ENCODE results near the gene KCNJ12.

The KCNJ12 gene

DNA sequence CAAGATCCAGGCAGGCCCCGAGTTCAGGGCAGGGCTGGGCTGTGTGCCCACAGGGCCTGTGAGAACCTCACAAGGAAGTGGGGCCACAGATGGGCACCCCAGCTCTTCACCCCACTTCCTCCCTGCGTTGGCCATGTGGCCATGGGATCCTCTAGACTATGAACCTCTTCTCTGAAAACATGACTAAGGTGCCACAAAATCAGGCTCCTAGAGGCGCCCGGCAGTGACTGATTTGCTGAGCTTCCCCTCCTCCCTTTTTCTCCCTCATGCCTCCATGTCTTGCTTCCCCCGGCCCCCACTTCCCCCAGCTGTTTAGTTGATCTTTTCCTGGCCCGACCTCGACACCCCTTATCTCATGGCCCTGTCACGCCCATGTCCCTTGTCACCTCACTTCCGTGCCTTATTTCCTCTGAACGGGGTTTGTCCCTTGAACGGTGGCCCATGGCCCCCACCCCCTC, 87.1 kb downstream of the KCNJ12 start:
- Mint-ChIP-seq H3K27me3 (peaks cover 26% of the 10 kb centered on the region), H3K27ac (peak overlapping the region; percentile 92 to 93), H3K9me3 (no peaks in the 10 kb centered on the region), H3K4me3 (peak overlapping the region; percentile 9 to 32), H3K4me1 (peaks cover 27% of the 10 kb centered on the region)
- ATAC-seq (peak; percentile 63), DNase-seq (no peak)

DNA sequence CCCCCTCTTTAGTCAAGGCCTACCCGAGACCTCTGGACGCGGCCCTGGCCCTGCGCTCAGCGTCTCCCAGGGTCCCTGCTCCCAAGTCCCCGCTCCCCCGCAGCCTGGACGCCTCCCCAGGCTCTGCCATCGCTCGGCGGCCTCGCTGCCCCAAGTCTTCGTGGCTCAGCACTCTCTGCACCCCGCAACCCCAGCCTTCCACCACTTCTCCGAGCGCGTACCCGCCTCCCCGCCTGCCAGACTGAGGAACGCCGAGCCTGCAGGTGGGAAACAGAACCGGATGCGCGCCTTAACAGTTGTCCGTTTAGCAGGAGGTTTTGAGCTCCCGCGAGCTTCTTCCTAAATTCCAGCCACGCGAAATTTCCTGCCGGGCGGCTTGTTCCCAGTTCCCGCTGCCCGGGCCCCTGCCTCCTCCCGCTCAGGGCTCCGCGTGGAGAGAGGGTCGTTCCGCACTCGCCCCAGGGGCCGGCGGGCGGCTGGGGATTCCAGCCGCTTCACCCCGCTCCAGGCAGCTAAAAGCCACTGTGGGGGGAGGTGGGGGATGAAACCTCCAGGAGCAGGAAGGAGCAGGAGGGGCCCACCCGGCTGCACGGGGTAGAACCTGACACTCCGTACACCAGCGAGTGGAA, 87.7 kb downstream of the KCNJ12 start:
- no peak for DNase-seq
- Mint-ChIP-seq H3K4me3 (peak overlapping the region in 1 of 2 donors; percentile 9), H3K4me1 (peaks cover 22% of the 10 kb centered on the region), H3K27me3 (peaks cover 20% of the 10 kb centered on the region), H3K27ac (peak overlapping the region in 1 of 2 donors; percentile 92), H3K9me3 (no peaks in the 10 kb centered on the region)
- peak; percentile 16 for ATAC-seq

DNA sequence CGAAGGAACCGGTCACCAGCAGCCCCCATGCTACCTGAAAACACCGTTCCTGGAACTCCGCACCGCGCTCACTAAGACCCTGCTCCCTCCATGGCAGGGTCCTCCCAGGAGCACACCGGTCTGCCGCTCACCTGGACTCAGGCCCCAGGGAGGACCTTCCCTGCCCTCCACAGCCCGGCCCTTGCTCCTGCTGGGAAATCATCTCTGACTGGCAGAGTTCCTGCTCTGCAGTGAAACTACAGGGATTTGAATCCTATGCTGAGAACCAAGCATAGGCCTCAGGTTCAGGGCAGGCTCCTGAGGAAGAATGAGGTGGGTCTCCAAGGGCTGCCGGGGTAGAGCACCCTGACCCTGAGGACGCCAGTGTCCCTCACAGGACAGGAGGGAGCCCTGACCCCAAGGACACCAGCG, 88.5 kb downstream of the KCNJ12 start:
- no peaks in the 10 kb centered on the region for H3K9me3 Mint-ChIP-seq
- H3K4me3 Mint-ChIP-seq = no peak overlapping the region
- peak overlapping the region; percentile 12 to 48 for H3K27ac Mint-ChIP-seq
- peaks cover 22% of the 10 kb centered on the region for H3K4me1 Mint-ChIP-seq
- no peak for ATAC-seq
- DNase-seq = no peak
- H3K27me3 Mint-ChIP-seq = peaks cover 19% of the 10 kb centered on the region

- peaks cover 19% of the 10 kb centered on the region for H3K27me3 Mint-ChIP-seq
- no peaks in the 10 kb centered on the region for H3K9me3 Mint-ChIP-seq
- peaks cover 22% of the 10 kb centered on the region for H3K4me1 Mint-ChIP-seq
- H3K27ac Mint-ChIP-seq = no peak overlapping the region
- ATAC-seq (no peak), DNase-seq (no peak)
- H3K4me3 Mint-ChIP-seq = no peak overlapping the region
Measured at GRCh38 chr17:21466550-21466949, 90.4 kb downstream of the KCNJ12 start.

DNA sequence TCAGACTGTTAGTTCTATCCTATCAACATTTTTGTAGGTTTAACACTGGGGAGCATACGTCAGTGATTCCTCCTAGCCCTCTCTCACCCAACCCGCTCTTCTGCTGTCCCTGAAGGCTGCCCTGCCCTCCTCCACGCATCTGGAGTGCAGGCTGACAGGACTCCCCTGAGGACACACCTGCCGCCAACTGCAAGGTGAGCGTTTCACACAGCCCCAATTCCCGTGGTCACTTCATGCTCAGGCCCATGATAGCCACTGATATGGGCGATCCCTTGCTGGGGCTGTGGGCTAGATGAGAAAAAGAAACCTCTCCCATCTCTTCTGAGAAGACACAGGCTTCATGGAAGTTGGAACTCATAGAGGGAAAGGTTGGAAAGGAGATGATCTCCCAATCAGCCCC, 91.0 kb downstream of the KCNJ12 start:
- no peak for ATAC-seq
- Mint-ChIP-seq H3K4me3 (no peak overlapping the region), H3K27ac (no peak overlapping the region)

GRCh38 chr17:21467739-21468490, 91.8 kb downstream of the KCNJ12 start:
- ATAC-seq = no peak
- no peak overlapping the region for H3K27ac Mint-ChIP-seq
- H3K4me3 Mint-ChIP-seq = no peak overlapping the region
- H3K4me1 Mint-ChIP-seq = peaks cover 17% of the 10 kb centered on the region
- no peak for DNase-seq
- peaks cover 19% of the 10 kb centered on the region for H3K27me3 Mint-ChIP-seq
- no peaks in the 10 kb centered on the region for H3K9me3 Mint-ChIP-seq

More for the DNA sequence above, 91.0 kb downstream of the KCNJ12 start:
- no peaks in the 10 kb centered on the region for H3K9me3 Mint-ChIP-seq
- DNase-seq = no peak
- H3K4me1 Mint-ChIP-seq = peaks cover 22% of the 10 kb centered on the region
- H3K27me3 Mint-ChIP-seq = peaks cover 19% of the 10 kb centered on the region
